Right lobe of liver (tissue), 6 donors: ENCODE measurements around the gene ACOX2. TPM values are rescaled to one million over a fixed set of nuclear protein-coding genes. Genes with fewer than 3 reads are reported as not detected.

Experiments
- ATAC-seq, 4 donors: fragments of 200-7000 bp; cut with Tn5 transposase; one replicate each; pipeline ENCODE4 v1.9.1; 2020; ENCODE audit warnings: mild to moderate bottlenecking in 4 of 4, moderate library complexity in 4 of 4
- DNase-seq, 3 donors: peaks; one replicate each; pipeline ENCODE4 v3.0.0-alpha.2; 2020
- H3K27ac ChIP-seq, 3 donors: fragments of 200-600 bp; one replicate each; pipeline ENCODE4 v1.8.0; 2022
- H3K27me3 ChIP-seq, 2 donors: fragments of 200-600 bp; one replicate each; pipeline ENCODE4 v1.8.0; 2022
- H3K36me3 ChIP-seq, 4 donors: fragments of 200-600 bp; sonication (generic) in 1 of 4; one replicate each; pipeline versions ENCODE4 v1.5.1 to v1.8.0; 2017 to 2022; ENCODE audit warnings: control low read depth in 1 of 4
- H3K4me1 ChIP-seq, 4 donors: fragments of 200-600 bp; sonication (generic) in 1 of 4; one replicate each; pipeline versions ENCODE4 v1.5.1 to v1.8.0; 2017 to 2022; ENCODE audit warnings: control low read depth in 1 of 4
- H3K4me3 ChIP-seq, 3 donors: fragments of 200-600 bp; one replicate each; pipeline ENCODE4 v1.8.0; 2022
- H3K9me3 ChIP-seq, 4 donors: fragments of 200-600 bp; sonication (generic) in 1 of 4; one replicate each; pipeline versions ENCODE4 v1.5.1 to v1.8.0; 2017 to 2022; ENCODE audit warnings: control low read depth in 1 of 4
- POLR2A ChIP-seq: fragments of 450-650 bp; IDR thresholded peaks from one replicate; pipeline ENCODE4 v1.6.1; 2017; ENCODE audit warnings: antibody characterized with exemption, mild to moderate bottlenecking
- WGBS: methylation state at CpG from one replicate; pipeline ENCODE4 v1.1.6; 2018; ENCODE audit warnings: low coverage, low lambda C conversion rate; ENCODE audit not compliant: insufficient coverage; ENCODE audit errors: missing lambda C conversion rate; 5-methylcytosine and 5-hydroxymethylcytosine counted together
- intact Hi-C, 2 donors: fragments of 100-400 bp; cut with DNase I; formaldehyde crosslinking; loops; one replicate each; pipeline versions ENCODE4 v1.11.2 to v1.14.1; 2022
- total RNA-seq, 6 experiments: library from RNA; depleted of rRNA in 2 of 6; stranded (reverse); fragments of >200 nt in 2 of 6; fragmentation: NEBNext Ultra II Directional in 3 of 6; extraction: Animal tissue kit (Norgen Biotek cat#: 25700) in 3 of 6; gene quantifications; one replicate each; pipeline versions ENCODE4 v1.1.0 to v1.2.4, GENCODE V29; 2016 to 2023
- TF ChIP-seq, protein P1 (sequence below), 4 donors: fragments of 200-600 bp in 3 of 4; fragments of 450-650 bp in 1 of 4; IDR thresholded peaks; one replicate each; pipeline versions ENCODE4 v1.5.1 to v1.8.0; 2016 to 2022; ENCODE audit warnings: antibody characterized with exemption in 4 of 4, mild to moderate bottlenecking in 2 of 4
- donor health status: DM: no; HTN: yes; CAD: no.
- donor health status: DM: no; HTN: no; CAD: no.
- donor health status: DM: no; HTN: no; CAD: no.
- donor health status: DM: no; HTN: yes; CAD: no.
- donor health status: DM: no; HTN: yes; CAD: no.

The ACOX2 gene
- total RNA-seq, 6 experiments from 2014 or later, result 67.8 to 269 (median 149) TPM

GRCh38 chr3:58492494-58492905, 44.5 kb downstream of the ACOX2 start:
- WGBS, result 0% methylated on average over 10 of the region's 15 CpGs
- no peak for DNase-seq
- no peak for TF ChIP-seq POLR2A
- TF ChIP-seq, protein P1, sequence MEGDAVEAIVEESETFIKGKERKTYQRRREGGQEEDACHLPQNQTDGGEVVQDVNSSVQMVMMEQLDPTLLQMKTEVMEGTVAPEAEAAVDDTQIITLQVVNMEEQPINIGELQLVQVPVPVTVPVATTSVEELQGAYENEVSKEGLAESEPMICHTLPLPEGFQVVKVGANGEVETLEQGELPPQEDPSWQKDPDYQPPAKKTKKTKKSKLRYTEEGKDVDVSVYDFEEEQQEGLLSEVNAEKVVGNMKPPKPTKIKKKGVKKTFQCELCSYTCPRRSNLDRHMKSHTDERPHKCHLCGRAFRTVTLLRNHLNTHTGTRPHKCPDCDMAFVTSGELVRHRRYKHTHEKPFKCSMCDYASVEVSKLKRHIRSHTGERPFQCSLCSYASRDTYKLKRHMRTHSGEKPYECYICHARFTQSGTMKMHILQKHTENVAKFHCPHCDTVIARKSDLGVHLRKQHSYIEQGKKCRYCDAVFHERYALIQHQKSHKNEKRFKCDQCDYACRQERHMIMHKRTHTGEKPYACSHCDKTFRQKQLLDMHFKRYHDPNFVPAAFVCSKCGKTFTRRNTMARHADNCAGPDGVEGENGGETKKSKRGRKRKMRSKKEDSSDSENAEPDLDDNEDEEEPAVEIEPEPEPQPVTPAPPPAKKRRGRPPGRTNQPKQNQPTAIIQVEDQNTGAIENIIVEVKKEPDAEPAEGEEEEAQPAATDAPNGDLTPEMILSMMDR (IDR thresholded peaks at IDR 0.05), result no peak

DNA sequence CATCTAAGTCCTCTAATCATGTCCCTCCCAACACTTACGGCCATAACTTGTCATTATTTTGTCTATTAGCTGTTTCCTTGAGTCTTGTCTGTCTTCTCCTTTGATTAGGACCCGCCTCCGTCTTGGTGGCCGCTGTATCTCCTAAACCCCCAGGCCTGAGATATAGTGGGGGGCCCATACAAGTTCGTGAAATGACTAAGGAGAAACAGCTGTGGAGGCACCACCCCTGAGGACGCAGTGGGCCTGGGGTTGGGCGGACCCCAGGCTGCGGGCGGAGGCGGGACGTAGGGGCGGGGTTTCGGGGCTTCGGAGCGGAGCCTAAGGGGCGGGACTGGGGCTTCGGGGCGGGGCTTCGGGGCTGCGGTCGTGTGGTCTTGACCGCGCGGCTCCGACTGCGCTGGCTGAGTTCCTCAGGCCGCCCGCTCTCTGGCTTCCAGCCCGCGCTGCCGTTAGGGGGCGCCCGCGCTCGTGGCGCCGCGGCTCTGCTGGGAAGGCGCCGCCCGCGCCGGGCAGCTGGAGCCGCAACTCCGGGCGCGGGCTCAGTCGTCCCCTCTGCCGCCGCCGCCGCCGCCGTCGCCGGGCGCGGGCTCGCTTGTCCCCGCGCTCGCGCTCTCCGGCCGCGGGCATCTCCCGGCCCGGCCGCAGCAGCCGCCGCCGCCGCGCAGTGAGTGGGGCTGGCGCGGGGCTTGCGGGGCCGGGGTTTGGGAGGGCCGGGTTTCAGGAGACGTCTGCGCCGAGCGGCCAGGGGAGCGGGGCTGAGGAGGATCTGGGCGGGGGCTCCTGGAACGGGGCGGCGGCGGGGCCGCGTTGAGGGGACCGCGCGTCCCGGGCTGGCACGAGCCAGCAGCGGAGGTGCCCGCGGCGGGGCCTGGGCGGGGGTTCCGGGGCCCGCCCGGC, 45.2 kb downstream of the ACOX2 start, which contains the start of gene KCTD6:
Gene KCTD6 (plus strand): TSS at position 591 of the 897 bp plus-strand sequence. CDS start 6,660 bp downstream, outside the sequence.
- H3K27ac ChIP-seq, result peak within 1 kb of the TSS; percentile 61 to 68 (median 64)

More at GRCh38 chr3:58492494-58492905, 44.5 kb downstream of the ACOX2 start:
- H3K36me3 ChIP-seq, result no peaks in the 10 kb centered on the region
- peak overlapping the region; percentile 61 to 68 (median 64) for H3K27ac ChIP-seq
- peaks cover 0 to 39% (median 9%) of the 10 kb centered on the region in 4 donors for H3K4me1 ChIP-seq
- intact Hi-C loops, result loop anchor here (5.0 kb wide), 2 partner anchors 35 to 40 kb away; no protein-coding TSS in a partner anchor
- peak overlapping the region; percentile 68 to 90 (median 72) for H3K4me3 ChIP-seq
- peak in 1 of 4 donors; percentile 1 for ATAC-seq
- H3K27me3 ChIP-seq, result no peaks in the 10 kb centered on the region
- H3K9me3 ChIP-seq, result no peaks in the 10 kb centered on the region

DNA sequence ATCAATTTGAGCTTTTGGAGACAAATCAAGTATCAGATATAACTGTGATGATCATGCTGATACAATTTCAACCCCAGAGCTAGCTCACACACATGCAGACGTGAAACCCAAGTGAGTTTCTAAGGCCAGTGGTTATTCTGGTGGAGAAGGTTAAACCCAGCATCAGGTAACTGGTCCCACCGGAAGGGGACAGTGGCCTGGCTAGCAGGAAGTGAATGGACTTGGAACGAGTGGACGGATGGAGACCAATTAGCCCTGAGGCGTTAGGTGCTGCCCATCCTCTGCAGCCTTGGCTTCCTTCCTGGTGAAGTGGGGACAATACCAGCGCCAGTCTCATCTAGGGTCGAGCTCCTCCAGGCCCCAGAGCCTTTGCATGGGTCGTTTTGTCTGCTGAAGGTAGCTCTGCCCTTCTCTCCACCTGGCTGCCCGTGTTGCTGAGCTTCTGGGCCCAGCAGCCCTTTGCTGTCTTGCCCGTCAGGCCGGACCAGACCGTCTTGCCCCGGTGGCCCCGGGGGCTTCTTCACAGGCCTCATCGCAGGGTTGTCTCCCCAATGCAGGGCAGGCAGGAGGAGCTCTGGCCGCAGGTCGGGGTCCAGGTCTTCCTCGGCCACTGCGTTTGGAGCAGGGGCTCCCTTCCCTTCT, 46.0 kb downstream of the ACOX2 start:
- 46% methylated on average over 9 of the region's 19 CpGs for WGBS
- DNase-seq, result peak; percentile 50 to 72 (median 59)
- H3K9me3 ChIP-seq, result no peaks in the 10 kb centered on the region
- no peaks in the 10 kb centered on the region for H3K36me3 ChIP-seq
- ATAC-seq, result peak in 2 of 4 donors; percentile 2 to 5
- TF ChIP-seq, protein P1 (IDR thresholded peaks at IDR 0.05), result no peak
- TF ChIP-seq POLR2A, result no peak
- peak overlapping the region; percentile 50 to 60 (median 54) for H3K27ac ChIP-seq
- intact Hi-C loops, result loop anchor here (5.0 kb wide), 2 partner anchors 36 to 41 kb away; no protein-coding TSS in a partner anchor
- H3K4me3 ChIP-seq, result peak overlapping the region; percentile 29 to 90 (median 47)
- H3K27me3 ChIP-seq, result no peaks in the 10 kb centered on the region
- peaks cover 0 to 46% (median 11%) of the 10 kb centered on the region in 4 donors for H3K4me1 ChIP-seq

More for the DNA sequence above, 45.2 kb downstream of the ACOX2 start, which contains the start of gene KCTD6:
- 1% methylated on average over 9 of the region's 104 CpGs for WGBS
- Histone ChIP-seq H3K36me3 (no peaks in the 10 kb centered on the region), H3K27me3 (no peaks in the 10 kb centered on the region), H3K4me1 (peaks cover 0 to 38% (median 11%) of the 10 kb centered on the region in 4 donors), H3K9me3 (no peaks in the 10 kb centered on the region), H3K4me3 (peak within 1 kb of the TSS; percentile 68 to 90 (median 72))
- DNase-seq, result peak; percentile 95
- TF ChIP-seq POLR2A, result peak; percentile 63
- TF ChIP-seq, protein P1 (IDR thresholded peaks at IDR 0.05), result peak; percentile 64 to 91 (median 77)
- ATAC-seq, result peak; percentile 87 to 96 (median 92)
- intact Hi-C loops, result loop anchor here (5.0 kb wide), 2 partner anchors 36 to 41 kb away; no protein-coding TSS in a partner anchor

DNA sequence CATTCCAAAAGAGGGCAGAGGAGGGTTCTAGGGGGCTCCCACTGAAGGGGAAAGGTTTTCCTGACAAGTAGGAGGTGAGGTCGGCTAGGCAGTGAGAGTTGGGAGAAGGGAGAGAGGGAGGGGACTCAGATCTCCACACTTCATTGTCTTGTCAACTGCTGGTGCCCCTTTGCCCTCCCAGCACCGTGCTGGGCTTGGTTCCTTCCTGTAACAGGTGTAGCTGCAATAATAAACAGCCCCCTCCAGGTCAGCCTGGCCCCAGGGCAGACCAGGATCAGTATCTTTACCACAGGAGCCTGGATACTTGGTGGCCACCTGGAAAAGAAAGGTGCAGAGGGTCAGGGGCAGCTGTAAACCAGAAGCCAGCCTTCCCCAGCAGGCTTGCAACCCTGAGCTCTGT, 48.0 kb downstream of the ACOX2 start:
- intact Hi-C loops, result no loop called here
- H3K36me3 ChIP-seq, result no peaks in the 10 kb centered on the region
- H3K9me3 ChIP-seq, result no peaks in the 10 kb centered on the region
- WGBS, result 57% methylated on average over 2 of the region's 2 CpGs
- DNase-seq (no peak), ATAC-seq (no peak)
- H3K4me3 ChIP-seq, result no peak overlapping the region
- H3K27me3 ChIP-seq, result no peaks in the 10 kb centered on the region
- H3K4me1 ChIP-seq, result peaks cover 0 to 34% (median 8%) of the 10 kb centered on the region in 4 donors
- TF ChIP-seq POLR2A, result no peak
- no peak overlapping the region for H3K27ac ChIP-seq
